K562 (cell line): ENCODE results near the gene SMARCB1. TPM values are rescaled to one million over a fixed set of nuclear protein-coding genes. Genes with fewer than 3 reads are reported as not detected.

Source experiments
- ATAC-seq: fragments of 200-7000 bp; cut with Tn5 transposase; 3 replicates; pipeline ENCODE4 v1.9.1; 2020; ENCODE audit warnings: moderate library complexity
- BruUV-seq: library from RNA; stranded (reverse); fragments of 400-500 nt; replicated peaks from 2 replicates; lab custom pipeline; 2021; lab: Mats Ljungman, UMichigan
- CTCF ChIA-PET: fragments of 300-600 bp; formaldehyde crosslinking; extraction: SDS; loops from one replicate; lab custom pipeline; 2021; ENCODE audit warnings: low intra/inter-chr PET ratio; lab: Yijun Ruan, JAX
- POLR2A ChIA-PET: fragments of 300-600, 350-650 bp; sonication (Branson Sonifier 250); formaldehyde crosslinking; extraction: SDS; loops from one replicate; lab custom pipeline; 2021; ENCODE audit warnings: antibody characterized with exemption, inconsistent platforms; lab: Yijun Ruan, JAX
- DNase-seq, 4 experiments: peaks; one replicate each; pipeline versions ENCODE4 v3.0.0 to v3.0.0-alpha.2; 2011 to 2018; ENCODE audit warnings: low spot score in 3 of 4, mixed read lengths in 3 of 4; ENCODE audit errors: extremely low read depth in 1 of 4
- FAIRE-seq: peaks from 2 replicates; lab custom pipeline; 2011; peaks lifted over from hg19 to GRCh38; lab: Jason Lieb, UNC
- H2AFZ ChIP-seq: 2 replicates; pipeline ENCODE4 v1.6.0; 2011; ENCODE audit warnings: low read depth, low read length, control low read depth, inconsistent platforms
- H3K27ac ChIP-seq: fragments of 200-600 bp; 3 replicates; pipeline ENCODE4 v1.8.0; 2011; ENCODE audit warnings: low read depth, mild to moderate bottlenecking, control low read depth, inconsistent platforms, low read length, moderate library complexity, mixed read lengths; ENCODE audit errors: extremely low read depth
- H3K27me3 ChIP-seq, 2 experiments: fragments of 300-600 bp in 1 of 2; 2 replicates in 1 of 2; 3 replicates in 1 of 2; pipeline versions ENCODE4 v1.6.0 to v1.8.0; 2011; ENCODE audit warnings: inconsistent platforms in 2 of 2, low read length in 2 of 2, mild to moderate bottlenecking in 1 of 2, mixed read lengths in 1 of 2, moderate library complexity in 1 of 2; ENCODE audit not compliant: control insufficient read depth in 2 of 2, insufficient read depth in 2 of 2
- H3K36me3 ChIP-seq: fragments of 300-600 bp; 3 replicates; pipeline ENCODE4 v1.8.0; 2011; ENCODE audit warnings: mild to moderate bottlenecking, low read length, inconsistent platforms; ENCODE audit not compliant: control insufficient read depth, insufficient read depth
- H3K4me1 ChIP-seq, 2 experiments: fragments of 200-600 bp in 1 of 2; replicated peaks in 1 of 2; 2 replicates in 1 of 2; 3 replicates in 1 of 2; pipeline versions ENCODE4 v1.5.1 to v1.8.0; 2011; ENCODE audit warnings: inconsistent platforms in 2 of 2, low read length in 2 of 2, mild to moderate bottlenecking in 1 of 2, mixed read lengths in 1 of 2, moderate library complexity in 1 of 2; ENCODE audit not compliant: control insufficient read depth in 2 of 2, insufficient read depth in 2 of 2
- H3K4me2 ChIP-seq: 2 replicates; pipeline ENCODE4 v1.6.1; 2011; ENCODE audit warnings: low read length, control low read depth, inconsistent platforms, mixed read lengths; ENCODE audit not compliant: insufficient read depth
- H3K4me3 ChIP-seq: fragments of 200-600 bp; sonication (generic), shearing (Covaris generic); 2 replicates; pipeline ENCODE4 v1.5.1; 2016; ENCODE audit warnings: control low read depth, inconsistent platforms
- H3K79me2 ChIP-seq: fragments of 200-600 bp; 3 replicates; pipeline ENCODE4 v1.8.0; 2011; ENCODE audit warnings: low read length, inconsistent platforms; ENCODE audit not compliant: control insufficient read depth, insufficient read depth
- H3K9ac ChIP-seq, 2 experiments: 2 replicates each; pipeline versions ENCODE4 v1.6.0 to v1.6.1; 2011; ENCODE audit warnings: low read depth in 2 of 2, low read length in 2 of 2, control low read depth in 1 of 2, inconsistent platforms in 1 of 2, mild to moderate bottlenecking in 1 of 2, mixed read lengths in 1 of 2; ENCODE audit not compliant: insufficient read depth in 1 of 2
- H3K9me1 ChIP-seq: one replicate; pipeline ENCODE4 v1.6.0; 2011; ENCODE audit warnings: inconsistent platforms, mild to moderate bottlenecking, low read length, moderate library complexity; ENCODE audit not compliant: control insufficient read depth, insufficient read depth
- H3K9me3 ChIP-seq: replicated peaks from 2 replicates; pipeline ENCODE4 v1.5.1; 2011; ENCODE audit warnings: low read depth, low read length, inconsistent platforms; ENCODE audit not compliant: control insufficient read depth, insufficient read depth
- H4K20me1 ChIP-seq: replicated peaks from 2 replicates; pipeline ENCODE4 v1.6.1; 2011; ENCODE audit warnings: low read length, inconsistent platforms, mixed read lengths; ENCODE audit not compliant: control insufficient read depth, insufficient read depth
- FOXP1 ChIP-seq: sonication (generic); formaldehyde crosslinking; IDR thresholded peaks from 2 replicates; pipeline ENCODE4 v1.8.0; 2022; ENCODE audit warnings: mild to moderate bottlenecking, missing genetic modification reagents
- MEIS2 ChIP-seq: fragments of 450-650 bp; IDR thresholded peaks from 2 replicates; pipeline ENCODE4 v1.6.1; 2014; ENCODE audit warnings: mild to moderate bottlenecking; ENCODE audit not compliant: partially characterized antibody
- NFYB ChIP-seq: IDR thresholded peaks from 2 replicates; pipeline ENCODE4 v1.6.1; 2011; ENCODE audit warnings: mild to moderate bottlenecking, moderate library complexity; ENCODE audit not compliant: insufficient read length; ENCODE audit errors: extremely low read depth
- NR2F6 ChIP-seq: fragments of 450-650 bp; formaldehyde crosslinking; IDR thresholded peaks from 2 replicates; pipeline ENCODE4 v1.4.0; 2020; ENCODE audit warnings: mild to moderate bottlenecking
- PRMT5 ChIP-seq: sonication (generic); formaldehyde crosslinking; IDR thresholded peaks from 2 replicates; pipeline ENCODE4 v1.5.0; 2020; ENCODE audit warnings: missing genetic modification reagents
- RFX1 ChIP-seq: fragments of 450-650 bp; IDR thresholded peaks from 2 replicates; pipeline ENCODE4 v1.6.1; 2016; ENCODE audit warnings: mild to moderate bottlenecking, moderate library complexity
- SUPT5H ChIP-seq: fragments of 450-650 bp; IDR thresholded peaks from 2 replicates; pipeline ENCODE4 v1.6.1; 2016
- XRCC3 ChIP-seq: fragments of 450-650 bp; IDR thresholded peaks from 2 replicates; pipeline ENCODE4 v1.6.1; 2017; ENCODE audit warnings: mild to moderate bottlenecking, moderate library complexity
- ZNF217 ChIP-seq: sonication (generic); formaldehyde crosslinking; IDR thresholded peaks from 2 replicates; pipeline ENCODE4 v1.8.0; 2022; ENCODE audit warnings: mild to moderate bottlenecking, missing genetic modification reagents
- ZNF354B ChIP-seq: fragments of 250-450 bp; sonication (Bioruptor Pico); IDR thresholded peaks from 2 replicates; pipeline ENCODE4 v1.4.0; 2020
- ZNF384 ChIP-seq: IDR thresholded peaks from 2 replicates; pipeline ENCODE4 v1.6.1; 2012; ENCODE audit warnings: low read depth, low read length, improper control_type of control experiment
- WGBS: fragments of 100-300 bp; shearing (Covaris generic); methylation state at CpG from one replicate; pipeline ENCODE4 v1.1.6; 2016; ENCODE audit warnings: low coverage, mixed read lengths; ENCODE audit not compliant: insufficient coverage; ENCODE audit errors: missing lambda C conversion rate; 5-methylcytosine and 5-hydroxymethylcytosine counted together
- in situ Hi-C: fragments of 300-500 bp; cut with MboI; formaldehyde crosslinking; loops from 4 replicates; pipeline ENCODE4 v1.15.0; 2018; ENCODE audit warnings: inconsistent platforms, mixed read lengths
- intact Hi-C: fragments of 100-400 bp; cut with micrococcal nuclease; formaldehyde crosslinking; loops from 2 replicates; pipeline ENCODE4 v1.14.2; 2022
- polyA plus RNA-seq, 8 experiments: library from polyadenylated mRNA; depleted of rRNA in 4 of 8; stranded (reverse) in 5 of 8; unstranded in 3 of 8; fragments of >200 nt; fragmentation: Nextera tagmentation in 2 of 8; fragmentation: Illumina TruSeq in 1 of 8; extraction: Ambion mirVana in 2 of 8; extraction: Trizol in 1 of 8; gene quantifications; 2 replicates each; pipeline versions ENCODE4 v1.2.1 to v1.2.3, GENCODE V29; 2011 to 2014; ENCODE audit warnings: inconsistent platforms in 1 of 8, missing spikeins in 1 of 8
- total RNA-seq, 7 experiments: library from RNA; depleted of rRNA in 6 of 7; stranded (reverse); fragments of >200 nt in 6 of 7; fragmentation: Illumina TruSeq in 2 of 7; extraction: Trizol in 2 of 7; gene quantifications; 2 replicates each; pipeline versions ENCODE4 v1.2.1 to v1.2.3, GENCODE V29; 2011 to 2021; ENCODE audit warnings: low replicate concordance in 1 of 7
- TF ChIP-seq, protein P1 (sequence below): fragments of 150-350 bp; conservative IDR thresholded peaks from 2 replicates; pipeline ENCODE4 v1.6.1; 2014; ENCODE audit warnings: low read length
- TF ChIP-seq, protein P2 (sequence below): IDR thresholded peaks from 2 replicates; pipeline ENCODE4 v1.6.1; 2012; ENCODE audit warnings: low read depth, low read length, improper control_type of control experiment, borderline replicate concordance
- TF ChIP-seq, protein P3 (sequence below): fragments of 450-650 bp; IDR thresholded peaks from 2 replicates; pipeline ENCODE4 v1.6.1; 2016; ENCODE audit warnings: antibody characterized with exemption
- TF ChIP-seq, protein P4 (sequence below): sonication (generic); formaldehyde crosslinking; IDR thresholded peaks from 2 replicates; pipeline ENCODE4 v1.8.0; 2022; ENCODE audit warnings: missing genetic modification reagents, mild to moderate bottlenecking, borderline replicate concordance

Gene SMARCB1
- total and polyA plus RNA-seq, 9 of the 15 experiments (the other 6 are each of a cell fraction or from before 2014, with no cell fraction given) = 1.2 to 113 (median 65.4) TPM

DNA sequence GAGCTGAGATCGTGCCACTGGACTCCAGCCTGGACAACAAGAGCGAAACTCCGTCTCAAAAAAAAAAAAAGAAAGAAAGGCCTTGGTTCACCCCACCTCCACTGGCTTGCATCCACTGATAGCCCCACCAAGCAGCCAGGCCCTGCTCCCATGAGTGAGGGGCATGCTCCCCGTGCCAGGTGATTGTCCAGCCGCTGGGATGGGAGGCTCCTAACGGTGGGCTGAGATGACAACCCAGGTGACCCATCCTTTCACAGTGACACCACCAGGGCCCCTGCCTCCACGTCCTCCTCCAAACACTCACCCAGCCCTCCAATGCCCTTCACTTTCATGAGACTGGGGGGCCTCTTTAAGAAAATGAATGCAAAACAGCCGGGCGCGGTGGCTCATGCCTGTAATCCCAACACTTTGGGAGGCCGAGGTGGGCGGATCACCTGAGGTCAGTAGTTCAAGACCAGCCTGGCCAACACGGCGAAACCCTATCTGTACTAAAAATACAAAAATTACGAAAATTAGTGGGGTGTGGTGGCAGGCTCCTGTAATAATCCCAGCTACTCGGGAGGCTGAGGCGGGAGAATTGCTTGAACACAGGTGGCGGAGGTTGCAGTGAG is 60.6 kb downstream of the SMARCB1 start:
- DNase-seq (no peak), ATAC-seq (no peak), FAIRE-seq (no peak)
- Histone ChIP-seq H3K36me3 (no peaks in the 10 kb centered on the region), H3K4me2 (no peak overlapping the region), H3K9ac (no peak overlapping the region), H2AFZ (no peak overlapping the region), H3K9me3 (no peaks in the 10 kb centered on the region), H3K4me3 (no peak overlapping the region), H3K27me3 (no peaks in the 10 kb centered on the region; a peak in 1 of 5 replicates), H3K27ac (no peak overlapping the region), H3K9me1 (no peaks in the 10 kb centered on the region), H3K4me1 (peaks cover 3 to 20% of the 10 kb centered on the region in 2 experiments; a peak in 3 of 5 replicates), H3K79me2 (no peaks in the 10 kb centered on the region), H4K20me1 (no peaks in the 10 kb centered on the region)
- no TSS peak for BruUV-seq
- POLR2A ChIA-PET = no interaction called here
- in situ Hi-C loops = loop anchor here (10.0 kb wide), 1 partner anchor 223 kb away; no protein-coding TSS in a partner anchor
- WGBS = 61% methylated on average over 12 of the region's 18 CpGs
- CTCF ChIA-PET = interaction anchor here (0.6 to 0.7 kb wide), 3 partner anchors 74 to 201 kb away, joined by 4 to 5 read pairs (median 5); no protein-coding TSS in a partner anchor
- intact Hi-C loops = loop anchor here (5.0 kb wide), 3 partner anchors 80 to 310 kb away; partner anchors contain the start of gene CHCHD10
- TF ChIP-seq PRMT5 (CRISPR knock-in tag) (no peak), RFX1 (no peak), NFYB (no peak), MEIS2 (no peak), NR2F6 (CRISPR knock-in tag) (no peak), ZNF384 (no peak), FOXP1 (CRISPR knock-in tag) (no peak), SUPT5H (no peak), ZNF354B (CRISPR knock-in tag) (no peak), XRCC3 (no peak), ZNF217 (CRISPR knock-in tag) (no peak)
- TF ChIP-seq, protein P1, sequence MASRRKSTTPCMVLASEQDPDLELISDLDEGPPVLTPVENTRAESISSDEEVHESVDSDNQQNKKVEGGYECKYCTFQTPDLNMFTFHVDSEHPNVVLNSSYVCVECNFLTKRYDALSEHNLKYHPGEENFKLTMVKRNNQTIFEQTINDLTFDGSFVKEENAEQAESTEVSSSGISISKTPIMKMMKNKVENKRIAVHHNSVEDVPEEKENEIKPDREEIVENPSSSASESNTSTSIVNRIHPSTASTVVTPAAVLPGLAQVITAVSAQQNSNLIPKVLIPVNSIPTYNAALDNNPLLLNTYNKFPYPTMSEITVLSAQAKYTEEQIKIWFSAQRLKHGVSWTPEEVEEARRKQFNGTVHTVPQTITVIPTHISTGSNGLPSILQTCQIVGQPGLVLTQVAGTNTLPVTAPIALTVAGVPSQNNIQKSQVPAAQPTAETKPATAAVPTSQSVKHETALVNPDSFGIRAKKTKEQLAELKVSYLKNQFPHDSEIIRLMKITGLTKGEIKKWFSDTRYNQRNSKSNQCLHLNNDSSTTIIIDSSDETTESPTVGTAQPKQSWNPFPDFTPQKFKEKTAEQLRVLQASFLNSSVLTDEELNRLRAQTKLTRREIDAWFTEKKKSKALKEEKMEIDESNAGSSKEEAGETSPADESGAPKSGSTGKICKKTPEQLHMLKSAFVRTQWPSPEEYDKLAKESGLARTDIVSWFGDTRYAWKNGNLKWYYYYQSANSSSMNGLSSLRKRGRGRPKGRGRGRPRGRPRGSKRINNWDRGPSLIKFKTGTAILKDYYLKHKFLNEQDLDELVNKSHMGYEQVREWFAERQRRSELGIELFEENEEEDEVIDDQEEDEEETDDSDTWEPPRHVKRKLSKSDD = no peak
- TF ChIP-seq, protein P2, sequence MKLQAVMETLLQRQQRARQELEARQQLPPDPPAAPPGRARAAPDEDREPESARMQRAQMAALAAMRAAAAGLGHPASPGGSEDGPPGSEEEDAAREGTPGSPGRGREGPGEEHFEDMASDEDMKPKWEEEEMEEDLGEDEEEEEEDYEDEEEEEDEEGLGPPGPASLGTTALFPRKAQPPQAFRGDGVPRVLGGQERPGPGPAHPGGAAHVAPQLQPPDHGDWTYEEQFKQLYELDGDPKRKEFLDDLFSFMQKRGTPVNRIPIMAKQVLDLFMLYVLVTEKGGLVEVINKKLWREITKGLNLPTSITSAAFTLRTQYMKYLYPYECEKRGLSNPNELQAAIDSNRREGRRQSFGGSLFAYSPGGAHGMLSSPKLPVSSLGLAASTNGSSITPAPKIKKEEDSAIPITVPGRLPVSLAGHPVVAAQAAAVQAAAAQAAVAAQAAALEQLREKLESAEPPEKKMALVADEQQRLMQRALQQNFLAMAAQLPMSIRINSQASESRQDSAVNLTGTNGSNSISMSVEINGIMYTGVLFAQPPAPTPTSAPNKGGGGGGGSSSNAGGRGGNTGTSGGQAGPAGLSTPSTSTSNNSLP = no peak
- TF ChIP-seq, protein P3, sequence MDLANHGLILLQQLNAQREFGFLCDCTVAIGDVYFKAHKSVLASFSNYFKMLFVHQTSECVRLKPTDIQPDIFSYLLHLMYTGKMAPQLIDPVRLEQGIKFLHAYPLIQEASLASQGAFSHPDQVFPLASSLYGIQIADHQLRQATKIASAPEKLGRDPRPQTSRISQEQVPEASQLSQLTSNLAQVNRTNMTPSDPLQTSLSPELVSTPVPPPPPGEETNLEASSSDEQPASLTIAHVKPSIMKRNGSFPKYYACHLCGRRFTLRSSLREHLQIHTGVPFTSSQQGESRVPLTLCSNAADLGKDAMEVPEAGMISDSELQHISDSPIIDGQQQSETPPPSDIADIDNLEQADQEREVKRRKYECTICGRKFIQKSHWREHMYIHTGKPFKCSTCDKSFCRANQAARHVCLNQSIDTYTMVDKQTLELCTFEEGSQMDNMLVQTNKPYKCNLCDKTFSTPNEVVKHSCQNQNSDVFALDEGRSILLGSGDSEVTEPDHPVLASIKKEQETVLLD = no peak
- TF ChIP-seq, protein P4, sequence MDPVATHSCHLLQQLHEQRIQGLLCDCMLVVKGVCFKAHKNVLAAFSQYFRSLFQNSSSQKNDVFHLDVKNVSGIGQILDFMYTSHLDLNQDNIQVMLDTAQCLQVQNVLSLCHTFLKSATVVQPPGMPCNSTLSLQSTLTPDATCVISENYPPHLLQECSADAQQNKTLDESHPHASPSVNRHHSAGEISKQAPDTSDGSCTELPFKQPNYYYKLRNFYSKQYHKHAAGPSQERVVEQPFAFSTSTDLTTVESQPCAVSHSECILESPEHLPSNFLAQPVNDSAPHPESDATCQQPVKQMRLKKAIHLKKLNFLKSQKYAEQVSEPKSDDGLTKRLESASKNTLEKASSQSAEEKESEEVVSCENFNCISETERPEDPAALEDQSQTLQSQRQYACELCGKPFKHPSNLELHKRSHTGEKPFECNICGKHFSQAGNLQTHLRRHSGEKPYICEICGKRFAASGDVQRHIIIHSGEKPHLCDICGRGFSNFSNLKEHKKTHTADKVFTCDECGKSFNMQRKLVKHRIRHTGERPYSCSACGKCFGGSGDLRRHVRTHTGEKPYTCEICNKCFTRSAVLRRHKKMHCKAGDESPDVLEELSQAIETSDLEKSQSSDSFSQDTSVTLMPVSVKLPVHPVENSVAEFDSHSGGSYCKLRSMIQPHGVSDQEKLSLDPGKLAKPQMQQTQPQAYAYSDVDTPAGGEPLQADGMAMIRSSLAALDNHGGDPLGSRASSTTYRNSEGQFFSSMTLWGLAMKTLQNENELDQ (CRISPR knock-in tag) = no peak
